ENCODE measurements around the gene RAD51B. TPM values are rescaled to one million over a fixed set of nuclear protein-coding genes. Genes with fewer than 3 reads are reported as not detected.

Gene RAD51B
- total and polyA plus RNA-seq, 8 donors, result 10.8 to 18.3 (median 14.1) TPM

DNA sequence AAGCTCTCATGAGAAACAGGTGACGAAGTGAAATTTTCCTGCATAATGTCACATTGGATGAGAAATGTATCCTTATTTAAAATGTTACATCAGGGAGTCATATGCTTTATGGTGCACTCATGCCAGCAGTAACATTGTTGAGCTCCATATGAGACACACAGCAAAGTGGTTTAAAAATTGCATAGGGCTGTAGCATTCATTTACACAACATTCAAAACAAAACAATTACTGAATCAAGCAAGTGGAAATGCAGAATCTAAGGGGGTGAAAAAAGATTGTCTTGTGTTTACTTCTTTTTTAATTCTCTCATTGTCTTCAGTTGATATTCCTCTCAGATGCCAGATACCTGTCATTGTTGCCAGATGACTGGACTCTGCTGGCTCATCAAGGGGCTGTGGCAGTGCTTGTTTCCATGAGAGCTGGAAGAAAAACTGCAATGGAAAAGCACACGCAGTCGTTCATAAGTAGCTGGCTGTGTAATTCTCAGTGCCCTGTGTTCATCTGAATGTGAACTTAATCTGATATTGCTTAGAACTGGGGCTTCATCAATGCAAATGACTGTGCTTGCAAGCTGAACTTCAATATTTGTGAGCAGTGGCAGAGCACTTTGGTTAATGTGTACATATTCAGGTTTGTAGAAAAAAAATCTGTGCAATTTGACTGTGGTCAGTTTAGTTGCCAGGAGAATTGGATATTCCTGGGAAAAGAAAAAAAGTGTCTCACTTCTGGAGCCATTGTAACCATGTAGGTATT lies 305.6 kb downstream of the RAD51B start:
- intact Hi-C loops (cut with DNase I), result no loop called here
- Histone ChIP-seq H3K9me3 (peaks cover 0 to 6% of the 10 kb centered on the region in 2 donors), H3K27ac (peak overlapping the region; percentile 20 to 49), H3K4me1 (peaks cover 0 to 6% of the 10 kb centered on the region in 2 donors), H3K4me3 (no peak overlapping the region), H3K27me3 (no peaks in the 10 kb centered on the region), H3K36me3 (no peaks in the 10 kb centered on the region)
- ATAC-seq (peak; percentile 50), DNase-seq (no peak)
- TF ChIP-seq CTCF (IDR thresholded peaks at IDR 0.05), result no peak

DNA sequence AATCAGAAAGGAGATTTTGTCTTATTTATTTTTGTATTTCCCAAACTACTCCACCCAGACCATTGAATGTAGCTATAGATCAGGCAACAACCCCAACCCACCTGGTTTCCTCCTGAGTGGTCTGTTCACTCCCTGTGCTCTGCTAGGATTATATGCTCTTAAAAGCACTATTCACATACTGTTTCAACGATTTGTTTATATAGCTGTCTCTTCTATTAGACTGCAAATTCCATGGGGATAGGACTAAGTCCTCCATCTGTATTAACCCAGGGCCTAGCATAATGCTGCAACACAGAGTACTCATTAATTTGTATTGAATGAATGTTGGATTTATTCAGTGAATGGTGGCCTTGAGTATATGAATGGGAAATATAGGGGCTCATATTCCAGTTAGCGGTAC lies 307.6 kb downstream of the RAD51B start:
- H3K36me3 ChIP-seq, result no peaks in the 10 kb centered on the region
- H3K27ac ChIP-seq, result no peak overlapping the region
- DNase-seq, result no peak
- no peak for TF ChIP-seq CTCF (IDR thresholded peaks at IDR 0.05)
- H3K4me3 ChIP-seq, result no peak overlapping the region
- ATAC-seq, result no peak
- H3K4me1 ChIP-seq, result peaks cover 0 to 6% of the 10 kb centered on the region in 2 donors
- no peaks in the 10 kb centered on the region for H3K27me3 ChIP-seq
- intact Hi-C loops (cut with DNase I), result no loop called here
- no peaks in the 10 kb centered on the region for H3K9me3 ChIP-seq

GRCh38 chr14:68131907-68132306 lies 312.3 kb downstream of the RAD51B start:
- no peak for DNase-seq
- TF ChIP-seq CTCF (IDR thresholded peaks at IDR 0.05), result no peak
- peaks cover 0 to under 1% of the 10 kb centered on the region in 2 donors for H3K4me1 ChIP-seq
- no peaks in the 10 kb centered on the region for H3K27me3 ChIP-seq
- no peak overlapping the region for H3K27ac ChIP-seq
- no peaks in the 10 kb centered on the region for H3K36me3 ChIP-seq
- no peaks in the 10 kb centered on the region for H3K9me3 ChIP-seq
- intact Hi-C loops (cut with DNase I), result no loop called here
- no peak for ATAC-seq
- H3K4me3 ChIP-seq, result no peak overlapping the region

GRCh38 chr14:68132563-68133121 lies 313.1 kb downstream of the RAD51B start:
- DNase-seq, result no peak
- Histone ChIP-seq H3K27ac (no peak overlapping the region), H3K36me3 (no peaks in the 10 kb centered on the region), H3K9me3 (no peaks in the 10 kb centered on the region), H3K4me3 (no peak overlapping the region), H3K27me3 (no peaks in the 10 kb centered on the region), H3K4me1 (peaks cover 0 to 8% of the 10 kb centered on the region in 2 donors)
- ATAC-seq, result no peak
- no peak for TF ChIP-seq CTCF (IDR thresholded peaks at IDR 0.05)
- intact Hi-C loops (cut with DNase I), result no loop called here

DNA sequence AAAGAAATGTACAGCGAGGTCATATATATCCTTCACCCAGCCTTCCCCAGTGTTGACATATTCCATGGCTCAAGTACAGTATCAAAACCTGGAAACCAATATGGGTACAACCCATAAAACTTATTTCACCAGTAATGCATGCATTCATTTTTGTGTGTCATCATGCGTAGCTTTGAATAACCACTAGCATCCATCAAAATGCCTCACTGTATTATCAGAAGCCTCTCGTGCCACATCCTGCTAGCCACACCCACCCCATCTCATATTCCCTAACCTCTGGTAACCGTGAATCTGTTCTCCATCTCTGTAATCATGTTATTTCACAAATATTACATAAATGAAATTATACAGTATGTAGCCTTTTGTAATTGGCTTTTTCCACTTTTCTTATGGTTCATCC lies 314.3 kb downstream of the RAD51B start:
- H3K27ac ChIP-seq, result no peak overlapping the region
- TF ChIP-seq CTCF (IDR thresholded peaks at IDR 0.05), result no peak
- peaks cover 3 to 9% of the 10 kb centered on the region in 2 donors for H3K4me1 ChIP-seq
- no peaks in the 10 kb centered on the region for H3K27me3 ChIP-seq
- H3K36me3 ChIP-seq, result no peaks in the 10 kb centered on the region
- no peak for ATAC-seq
- intact Hi-C loops (cut with DNase I), result no loop called here
- H3K4me3 ChIP-seq, result no peak overlapping the region
- no peaks in the 10 kb centered on the region for H3K9me3 ChIP-seq
- DNase-seq, result no peak

Data from left lung (tissue), 10 donors.